DMS 273 (cell line): ENCODE measurements around the gene CLPTM1L.

Experiments
- DNase-seq: peaks from one replicate; lab custom pipeline; 2025; ENCODE audit not compliant: unreplicated experiment; lab: John Stamatoyannopoulos, UW

The CLPTM1L gene, protein sequence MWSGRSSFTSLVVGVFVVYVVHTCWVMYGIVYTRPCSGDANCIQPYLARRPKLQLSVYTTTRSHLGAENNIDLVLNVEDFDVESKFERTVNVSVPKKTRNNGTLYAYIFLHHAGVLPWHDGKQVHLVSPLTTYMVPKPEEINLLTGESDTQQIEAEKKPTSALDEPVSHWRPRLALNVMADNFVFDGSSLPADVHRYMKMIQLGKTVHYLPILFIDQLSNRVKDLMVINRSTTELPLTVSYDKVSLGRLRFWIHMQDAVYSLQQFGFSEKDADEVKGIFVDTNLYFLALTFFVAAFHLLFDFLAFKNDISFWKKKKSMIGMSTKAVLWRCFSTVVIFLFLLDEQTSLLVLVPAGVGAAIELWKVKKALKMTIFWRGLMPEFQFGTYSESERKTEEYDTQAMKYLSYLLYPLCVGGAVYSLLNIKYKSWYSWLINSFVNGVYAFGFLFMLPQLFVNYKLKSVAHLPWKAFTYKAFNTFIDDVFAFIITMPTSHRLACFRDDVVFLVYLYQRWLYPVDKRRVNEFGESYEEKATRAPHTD

DNA sequence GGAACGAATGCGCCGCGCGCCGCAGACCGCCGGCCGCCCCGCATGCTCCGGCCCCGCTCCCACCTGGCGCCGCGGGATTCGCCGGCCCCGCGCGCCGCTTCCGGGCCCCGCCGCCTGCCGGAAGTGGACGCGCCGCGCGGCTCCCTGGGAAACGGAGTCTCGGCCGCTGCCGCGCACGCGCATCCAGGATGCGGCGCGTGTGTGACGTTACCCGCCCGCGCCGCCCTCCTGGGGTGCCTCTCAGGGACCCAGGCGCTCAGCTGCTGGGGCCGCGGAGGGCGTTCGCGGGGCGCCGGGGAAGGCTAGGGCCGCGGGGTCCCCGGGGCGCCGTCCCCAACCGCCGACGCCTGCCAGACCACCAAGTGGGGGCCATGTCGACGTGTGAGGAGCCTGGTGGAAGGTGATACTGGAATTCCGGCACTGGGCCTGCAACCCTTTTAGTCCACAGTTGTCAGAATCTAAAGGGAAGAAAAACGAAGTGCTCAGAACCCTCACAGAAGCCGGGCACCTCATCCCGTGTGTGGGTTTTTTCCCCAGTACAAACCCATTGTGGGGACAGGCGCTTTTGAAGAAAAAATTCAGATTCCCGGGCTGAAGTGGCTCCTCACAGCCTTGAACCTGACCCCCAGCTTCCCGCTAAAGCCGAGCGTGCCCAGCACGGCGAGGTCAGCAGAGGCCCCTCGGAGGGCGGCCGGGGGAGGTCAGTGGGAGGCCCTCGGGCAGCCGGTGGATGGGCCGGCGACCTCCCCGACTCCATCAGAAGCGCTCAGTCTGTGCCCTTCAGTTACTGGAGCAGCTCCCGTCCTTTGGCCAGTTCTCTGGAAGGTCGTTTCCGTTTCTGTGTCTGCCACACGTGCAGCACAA lies at the start of gene CLPTM1L:
TSS of gene CLPTM1L (minus strand) at position 125 of the 864 bp plus-strand sequence. CDS start 258 bp downstream, outside the sequence.
- peak; percentile 97 for DNase-seq

DNA sequence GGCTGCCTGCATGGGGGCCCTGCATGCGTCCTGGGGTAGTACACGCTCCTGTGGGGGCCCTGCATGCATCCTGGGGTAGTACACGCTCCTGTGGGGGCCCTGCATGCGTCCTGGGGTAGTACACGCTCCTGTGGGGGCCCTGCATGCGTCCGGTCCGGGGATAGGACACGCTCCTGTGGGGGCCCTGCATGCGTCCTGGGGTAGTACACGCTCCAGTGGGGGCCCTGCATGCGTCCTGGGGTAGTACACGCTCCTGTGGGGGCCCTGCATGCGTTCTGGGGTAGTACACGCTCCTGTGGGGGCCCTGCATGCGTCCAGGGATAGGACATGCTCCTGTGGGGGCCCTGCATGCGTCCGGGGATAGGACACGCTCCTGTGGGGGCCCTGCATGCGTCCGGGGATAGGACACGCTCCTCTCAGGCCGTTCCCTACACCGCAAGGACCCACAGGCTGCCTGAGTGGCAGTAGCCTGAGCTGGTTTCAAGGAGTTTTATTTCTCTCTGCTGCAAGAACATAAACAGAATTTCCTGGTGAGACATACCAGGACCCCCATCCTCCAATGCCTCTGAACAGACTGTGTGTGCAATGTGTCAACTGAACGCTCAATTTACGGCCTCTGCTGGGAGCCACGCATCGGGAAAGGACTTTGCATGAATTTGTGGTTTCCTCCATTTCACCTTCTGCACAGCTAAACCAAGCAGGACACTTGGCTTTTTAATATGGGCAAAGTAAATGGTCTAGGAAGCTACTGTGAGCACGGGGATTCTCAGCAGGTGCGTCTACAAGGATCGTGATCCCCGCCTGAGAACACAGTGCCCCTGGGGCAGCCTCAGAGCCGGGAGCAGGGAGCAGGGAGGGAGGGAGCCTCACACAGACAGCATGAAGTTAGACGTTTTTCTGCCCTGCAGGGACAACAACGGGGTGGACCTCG lies 48.9 kb upstream of the CLPTM1L start:
- no peak for DNase-seq

DNA sequence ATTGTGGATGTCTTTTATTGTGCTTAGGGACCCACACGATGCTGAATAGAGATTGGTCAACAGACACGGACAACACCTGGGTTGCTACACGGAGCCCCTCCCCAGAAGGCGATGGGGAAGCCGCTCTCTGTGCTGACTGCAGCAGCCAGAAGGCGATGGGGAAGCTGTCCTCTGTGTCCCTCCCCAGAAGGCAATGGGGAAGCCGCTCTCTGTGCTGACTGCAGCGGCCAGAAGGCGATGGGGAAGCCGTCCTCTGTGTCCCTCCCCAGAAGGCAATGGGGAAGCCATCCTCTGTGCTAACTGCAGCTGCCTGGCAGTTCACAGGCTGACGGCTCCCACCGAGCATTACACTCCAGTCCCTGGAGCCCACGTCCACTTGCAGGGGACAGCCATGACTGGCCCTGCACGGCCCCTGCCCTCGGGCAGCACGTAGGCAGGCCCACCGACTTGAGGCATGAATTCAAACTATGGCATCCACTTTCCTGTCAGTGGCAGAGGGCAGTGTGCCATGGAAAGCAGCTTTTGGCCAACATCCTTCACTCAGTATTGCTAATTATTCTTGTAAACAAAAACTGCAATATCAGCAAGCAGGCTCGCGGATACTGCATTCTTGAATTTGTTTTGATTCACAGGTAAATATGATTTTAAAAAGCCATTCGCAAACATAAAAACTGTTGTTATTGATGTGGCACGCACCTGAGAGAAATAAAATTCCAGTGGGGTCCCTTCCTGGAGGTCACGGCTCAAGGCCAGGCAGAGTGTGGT lies 48.1 kb upstream of the CLPTM1L start:
- no peak for DNase-seq

DNA sequence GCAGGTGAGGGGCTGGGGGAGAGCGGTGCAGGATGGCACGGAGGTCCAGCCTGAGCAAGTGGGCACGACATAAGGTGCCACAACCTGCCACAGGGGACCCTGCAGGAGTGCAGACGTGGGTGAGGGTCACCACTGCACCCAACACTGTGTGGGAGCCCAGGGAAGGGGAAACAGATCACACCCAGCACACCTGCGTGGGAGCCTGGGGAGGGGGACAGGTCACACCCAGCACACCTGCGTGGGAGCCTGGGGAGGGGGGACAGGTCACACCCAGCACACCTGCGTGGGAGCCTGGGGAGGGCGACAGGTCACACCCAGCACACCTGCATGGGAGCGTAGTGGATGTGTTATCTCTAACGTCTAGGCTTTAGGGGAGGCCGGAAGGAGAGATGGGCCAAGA lies 47.4 kb upstream of the CLPTM1L start:
- no peak for DNase-seq

DNA sequence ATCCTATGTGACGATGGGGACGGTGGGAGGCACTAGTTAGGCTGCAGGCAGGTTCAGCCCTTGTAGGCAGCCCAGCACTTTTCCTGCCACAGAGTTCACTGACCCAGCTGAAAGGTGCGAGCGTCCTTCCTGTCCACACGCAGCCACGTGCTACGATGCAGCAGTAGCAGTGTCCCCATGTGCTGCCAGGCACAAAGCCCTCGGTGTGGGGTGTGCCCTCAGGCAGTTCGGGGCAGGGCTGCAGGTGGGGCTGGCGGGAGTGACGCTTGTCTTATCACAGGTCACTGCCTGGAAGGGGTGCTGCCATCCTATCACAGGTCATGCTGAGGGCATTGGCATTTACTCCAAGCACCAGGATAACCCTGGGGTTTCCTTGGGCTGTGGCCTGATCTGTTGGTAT lies 46.8 kb upstream of the CLPTM1L start:
- no peak for DNase-seq

DNA sequence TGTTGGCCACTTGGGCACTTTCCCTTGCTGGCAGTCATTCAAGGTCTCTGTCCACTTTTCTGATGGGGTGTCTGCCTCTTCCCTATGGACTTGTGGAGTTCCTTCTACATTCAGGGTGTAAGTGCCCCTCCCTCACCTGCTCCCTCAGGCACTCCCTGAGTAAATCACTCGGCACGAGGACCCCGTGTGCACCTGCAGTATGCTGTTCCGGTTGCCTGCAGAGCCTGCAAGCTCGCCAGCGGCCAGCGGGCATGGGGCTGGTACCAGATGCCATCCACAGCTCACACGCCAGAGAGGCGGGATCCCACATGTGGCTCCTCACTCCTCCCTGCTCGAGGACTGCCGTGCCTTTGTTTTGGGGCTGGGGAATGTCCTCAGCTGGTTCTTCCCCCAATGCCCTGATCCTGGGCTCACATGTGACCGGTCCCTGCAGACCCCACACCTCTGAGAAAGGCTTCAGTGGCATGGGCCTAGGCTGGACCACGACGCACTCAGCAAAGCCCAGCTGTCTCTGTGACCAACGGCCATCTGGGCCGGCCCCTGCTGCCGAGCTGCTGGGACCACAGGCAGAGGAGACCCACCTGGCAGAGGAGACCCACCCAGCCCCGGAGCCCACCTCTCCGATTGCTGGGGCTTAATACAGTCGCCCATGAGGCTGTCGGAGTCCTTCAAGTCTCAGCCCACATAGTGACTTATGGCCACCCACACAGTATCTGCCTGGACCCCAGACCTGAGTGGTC lies 46.1 kb upstream of the CLPTM1L start:
- DNase-seq: peak; percentile 36

DNA sequence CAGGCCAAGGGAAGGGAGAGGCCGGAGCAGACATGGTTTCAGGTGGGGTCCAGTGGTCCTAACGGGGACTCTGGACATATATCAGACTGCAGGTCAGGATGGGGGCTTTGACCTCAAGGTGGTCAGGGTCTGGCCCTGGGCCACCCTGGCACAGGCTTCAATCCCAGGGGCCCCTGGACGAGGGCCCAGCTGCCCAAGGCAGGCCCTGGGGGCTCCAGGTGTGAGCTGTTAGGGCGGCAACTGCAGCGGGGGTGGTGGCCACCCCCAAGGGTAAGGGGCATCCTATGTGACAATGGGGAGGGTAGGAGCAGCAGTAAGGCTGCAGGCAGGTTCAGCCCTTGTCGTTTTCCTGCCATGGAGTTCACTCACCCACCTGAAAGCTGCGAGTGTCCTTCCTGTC lies 45.4 kb upstream of the CLPTM1L start:
- DNase-seq: no peak

DNA sequence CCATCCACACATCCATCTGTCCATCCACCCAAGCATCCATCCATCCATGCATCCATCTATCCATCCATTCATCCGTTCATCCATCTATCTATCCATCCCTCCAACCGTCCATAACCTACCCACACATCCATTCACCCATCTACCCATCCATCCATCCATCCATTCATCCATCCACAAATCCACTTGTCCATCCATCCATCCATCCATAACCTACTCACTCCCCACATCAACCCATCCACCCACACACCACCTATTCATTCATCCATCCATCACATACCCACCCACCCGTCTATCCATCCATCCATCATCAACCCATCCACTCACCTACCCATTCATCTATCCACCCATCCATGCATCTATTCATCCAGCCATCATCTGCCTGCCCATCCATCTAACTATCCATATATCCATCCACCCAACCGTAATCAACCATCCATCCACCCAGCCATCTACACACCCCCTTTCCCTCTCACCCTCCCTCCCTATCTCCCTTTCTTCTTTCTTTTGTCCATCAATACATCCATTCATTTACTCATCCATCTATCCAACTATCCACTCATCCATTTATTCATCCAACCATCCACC lies 43.6 kb upstream of the CLPTM1L start:
- DNase-seq: no peak

DNA sequence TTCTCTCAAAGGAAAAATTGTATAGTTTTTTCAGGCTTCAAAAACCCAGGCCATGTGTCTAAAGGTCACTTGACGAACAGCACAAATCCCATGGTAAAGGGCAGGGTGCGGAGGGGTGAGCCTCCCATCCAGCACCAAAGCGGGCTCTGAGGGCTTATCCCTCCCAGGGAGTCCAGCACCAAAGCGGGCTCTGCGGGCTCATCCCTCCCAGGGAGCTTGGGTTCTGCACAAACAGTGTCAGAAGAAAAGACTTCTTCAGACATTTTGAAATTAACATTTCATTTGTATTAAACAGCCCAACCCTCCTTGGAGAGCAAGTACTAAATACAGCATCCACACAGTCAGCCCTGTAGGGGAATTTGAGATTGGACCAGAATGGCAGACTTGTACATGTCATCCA lies 43.0 kb upstream of the CLPTM1L start:
- DNase-seq: no peak

DNA sequence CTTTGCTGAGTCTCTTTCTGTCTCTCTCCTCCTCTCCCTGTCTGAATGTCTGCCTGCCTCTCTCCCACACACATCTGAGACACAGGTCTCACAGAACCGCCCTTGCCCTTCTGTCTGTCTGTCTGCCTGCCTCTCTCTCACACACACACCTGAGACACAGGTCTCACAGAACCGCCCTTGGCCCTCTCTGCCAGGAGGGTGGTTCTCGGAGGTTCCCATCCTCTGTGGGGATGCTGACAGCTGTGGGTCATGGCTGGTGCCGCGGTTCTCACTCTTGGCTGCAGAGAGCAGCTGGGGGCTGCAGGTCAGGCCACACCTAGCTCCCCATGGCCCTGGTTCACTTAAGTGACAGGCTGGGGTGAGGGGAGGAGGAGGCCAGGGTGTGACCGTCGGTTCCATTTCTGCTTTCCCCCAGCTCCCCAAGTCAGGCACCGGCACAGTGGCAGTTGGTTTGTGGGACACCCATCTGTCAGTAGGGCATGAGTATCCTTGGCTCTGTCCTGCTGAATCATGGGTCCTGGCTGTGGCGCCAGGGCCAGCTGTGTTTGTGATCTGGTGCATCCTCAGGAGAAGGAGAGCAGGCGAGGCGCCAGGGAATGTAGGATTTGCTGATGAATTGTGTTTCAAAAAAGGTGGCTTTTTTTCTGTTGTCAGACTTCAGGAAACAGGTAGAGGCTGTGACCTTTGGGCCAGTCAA lies 42.3 kb upstream of the CLPTM1L start:
- DNase-seq: peak; percentile 71

DNA sequence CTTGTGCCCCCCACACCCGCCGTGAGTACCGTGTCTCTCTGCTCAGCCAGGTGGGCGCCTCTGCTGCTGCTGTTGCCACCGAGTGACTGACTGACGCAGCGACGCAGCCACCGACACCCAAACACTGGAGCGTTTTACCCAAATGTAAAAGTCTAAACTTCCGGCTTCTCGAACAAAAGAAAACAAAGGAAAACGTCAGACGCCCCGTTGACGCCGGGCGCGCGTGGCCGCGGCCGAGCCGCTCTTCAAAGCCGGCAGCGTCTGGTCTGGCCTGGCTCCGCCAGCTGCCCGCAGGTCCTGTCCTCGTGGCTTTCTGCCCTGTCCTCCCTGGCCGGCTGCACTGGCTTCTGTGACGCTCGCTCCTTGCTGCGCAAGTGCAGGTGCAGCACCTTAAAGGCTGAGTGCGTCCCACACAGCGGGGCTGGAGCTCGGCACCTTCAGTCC lies 41.4 kb upstream of the CLPTM1L start:
- DNase-seq: no peak

DNA sequence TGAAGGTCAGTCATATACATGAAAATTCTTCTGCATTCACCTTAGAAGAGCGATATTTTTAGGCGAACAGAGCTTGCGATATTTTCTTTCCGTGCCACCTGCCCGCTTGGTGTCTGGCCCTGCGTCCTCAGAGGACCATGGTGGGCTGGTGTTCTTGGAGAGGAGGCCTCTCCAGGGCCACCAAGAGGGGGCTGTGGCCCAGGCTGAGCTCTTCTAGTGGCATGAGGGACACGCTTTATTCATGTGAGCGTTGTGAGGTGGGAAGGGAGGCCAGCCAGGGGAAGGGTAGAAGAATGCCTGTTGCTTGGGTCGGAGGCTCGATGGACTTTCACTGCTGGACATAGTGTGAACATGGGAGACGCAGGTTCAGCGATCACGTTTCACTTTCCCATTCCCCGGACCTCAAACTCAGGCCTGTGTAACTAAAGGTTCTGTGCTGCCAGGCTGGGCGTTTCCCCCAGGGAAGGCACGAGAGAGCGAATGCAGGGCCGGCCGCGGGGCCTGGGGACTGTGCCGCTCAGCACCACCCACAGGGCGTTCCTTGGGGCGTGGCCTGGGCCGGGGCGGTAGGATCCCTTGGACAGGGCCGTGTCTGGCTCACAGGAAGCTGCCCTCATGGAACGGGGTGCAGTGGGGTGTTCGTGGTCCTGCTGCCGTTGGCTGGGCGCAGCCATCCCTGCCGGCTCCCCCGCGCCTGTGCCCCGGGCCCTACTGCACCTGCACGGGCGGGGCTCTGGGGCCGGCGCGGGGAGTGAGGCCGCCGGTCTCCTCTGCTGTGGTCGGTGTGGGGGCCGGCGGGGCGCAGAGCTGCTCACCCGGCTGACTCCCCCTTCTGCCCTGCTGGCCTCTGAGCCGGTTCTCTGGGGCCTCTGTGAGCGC lies 40.7 kb upstream of the CLPTM1L start:
- peak; percentile 76 for DNase-seq

DNA sequence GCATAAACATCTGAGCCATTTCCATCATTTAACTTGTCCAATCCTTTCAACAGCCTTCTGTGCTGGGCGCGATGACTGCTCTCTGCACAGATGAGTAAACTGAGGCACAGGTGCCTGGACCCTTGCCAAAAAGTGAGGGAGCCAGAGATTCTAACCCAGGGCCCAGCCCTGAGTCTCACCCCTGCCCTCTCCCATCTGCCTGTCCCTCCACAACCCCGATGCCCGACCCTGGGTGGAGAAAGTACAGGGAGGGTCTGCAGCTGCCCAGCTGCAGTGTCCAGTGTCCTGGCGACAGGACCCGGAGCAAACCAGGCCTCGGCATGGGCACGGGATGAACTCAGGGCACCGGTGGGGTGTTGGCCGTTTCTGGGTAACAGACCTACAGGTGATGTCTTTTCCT lies 39.6 kb upstream of the CLPTM1L start:
- DNase-seq: no peak

DNA sequence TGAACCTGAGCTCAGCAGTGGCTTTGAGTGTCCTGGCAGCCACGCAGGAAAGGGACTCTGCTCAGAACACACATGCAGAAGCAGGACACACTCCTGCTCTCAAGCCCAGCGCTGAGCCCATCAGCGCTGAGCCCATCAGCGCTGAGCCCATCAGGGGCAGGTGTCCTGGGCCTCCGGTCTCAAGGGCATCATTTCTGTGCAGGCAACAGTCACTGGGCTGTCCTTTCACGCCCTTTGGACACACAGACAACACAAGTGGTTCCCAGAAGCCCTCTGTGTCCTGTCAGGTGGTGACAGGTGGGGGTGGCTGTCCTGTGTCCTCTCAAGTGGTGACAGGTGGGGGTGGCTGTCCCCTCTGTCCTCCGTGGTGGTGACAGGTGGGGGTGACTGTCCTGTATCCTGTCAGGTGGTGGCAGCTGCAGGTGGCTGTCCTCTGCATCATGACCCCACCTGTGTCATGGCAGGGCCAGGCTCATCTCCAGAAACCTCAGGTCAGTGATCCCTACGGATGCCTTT lies 39.0 kb upstream of the CLPTM1L start:
- DNase-seq: no peak

DNA sequence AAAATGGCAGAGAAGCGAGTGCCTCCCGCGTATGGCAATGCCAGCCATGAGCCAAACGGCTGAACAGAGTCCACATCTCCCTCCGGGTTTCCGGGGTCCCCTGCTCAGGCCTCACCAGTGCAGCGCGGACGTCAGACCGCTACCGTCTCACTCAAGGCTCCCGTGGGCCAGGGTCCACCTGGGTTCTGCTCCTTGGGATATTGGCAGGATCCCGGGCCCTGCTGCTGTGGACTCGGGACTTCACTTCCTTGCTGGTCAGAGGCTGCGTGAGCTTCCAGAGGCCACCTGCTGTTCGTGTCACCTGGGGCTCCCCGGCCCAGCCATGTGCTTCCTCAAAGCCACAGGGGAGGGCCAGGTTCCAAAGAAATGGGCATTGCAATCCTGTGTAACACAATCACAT lies 38.4 kb upstream of the CLPTM1L start:
- DNase-seq: no peak

DNA sequence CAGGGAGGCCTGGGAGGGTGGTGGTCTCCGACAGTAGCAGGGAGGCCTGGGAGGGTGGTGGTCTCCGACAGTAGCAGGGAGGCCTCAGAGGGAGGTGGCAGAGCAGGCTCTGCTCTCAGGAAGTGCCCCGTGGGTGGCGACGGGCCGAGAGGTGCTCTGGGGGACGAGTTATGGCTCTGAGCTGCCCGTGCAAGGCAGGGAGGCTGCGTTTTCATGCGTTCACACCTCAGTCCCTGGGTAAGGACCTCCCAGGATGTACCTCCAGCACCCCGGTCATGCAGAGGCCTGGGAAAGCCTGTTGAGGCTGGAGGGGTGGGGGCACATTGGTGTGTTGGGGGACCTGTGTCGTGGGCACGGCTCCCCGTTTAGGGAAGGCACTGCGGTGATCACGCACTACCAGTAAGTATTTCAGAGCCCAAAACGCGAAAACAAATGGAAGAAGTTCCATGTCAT lies 37.4 kb upstream of the CLPTM1L start:
- DNase-seq: no peak
